Pancreas (tissue), 10 donors: ENCODE measurements around the gene ME2. TPM values are rescaled to one million over a fixed set of nuclear protein-coding genes. Genes with fewer than 3 reads are reported as not detected.
"Not testable (repeated sequence)": the region's sequence is repeated elsewhere in the genome, so short reads cannot be mapped to it uniquely, and the experiment has no call there.

ENCODE experiments used
- ATAC-seq, 4 donors: fragments of 200-7000 bp; cut with Tn5 transposase; one replicate each; pipeline versions ENCODE4 v1.8.0 to v1.9.1; 2020; ENCODE audit warnings: mild to moderate bottlenecking in 4 of 4, moderate library complexity in 4 of 4
- DNase-seq, 6 donors: peaks; one replicate each; pipeline ENCODE4 v3.0.0-alpha.2; 2020
- FAIRE-seq: peaks from 2 replicates; lab custom pipeline; 2012; peaks lifted over from hg19 to GRCh38; lab: Jason Lieb, UNC
- H3K27ac ChIP-seq, 4 donors: fragments of 200-600 bp; sonication (generic); 1 replicate in 3 of 4; 2 replicates in 1 of 4; pipeline versions ENCODE4 v1.5.0 to v1.8.0; 2020
- H3K27me3 ChIP-seq, 4 donors: fragments of 200-600 bp; one replicate each; pipeline ENCODE4 v1.8.0; 2021
- H3K36me3 ChIP-seq, 3 donors: fragments of 200-600 bp; sonication (generic) in 1 of 3; one replicate each; pipeline versions ENCODE4 v1.5.0 to v1.8.0; 2020 to 2021
- H3K4me1 ChIP-seq, 3 donors: fragments of 200-600 bp; one replicate each; pipeline ENCODE4 v1.8.0; 2021
- H3K4me3 ChIP-seq, 4 donors: fragments of 200-600 bp; sonication (generic) in 2 of 4; one replicate each; pipeline versions ENCODE4 v1.5.0 to v1.8.0; 2020 to 2021
- H3K9me3 ChIP-seq, 4 donors: fragments of 200-600 bp; one replicate each; pipeline ENCODE4 v1.8.0; 2021
- WGBS, 2 donors: extraction: QIAGEN DNeasy Blood & Tissue Kit; methylation state at CpG; one replicate each; pipeline ENCODE4 v1.1.7; 2013; 5-methylcytosine and 5-hydroxymethylcytosine counted together
- intact Hi-C, 3 donors: fragments of 100-400 bp; cut with DNase I; formaldehyde crosslinking; loops; one replicate each; pipeline versions ENCODE4 v1.11.1 to v1.14.2; 2022
- polyA plus RNA-seq, 2 donors: library from polyadenylated mRNA; stranded (reverse); fragments of 200-250 nt; gene quantifications; one replicate each; pipeline ENCODE4 v1.2.3, GENCODE V29; 2013
- total RNA-seq, 6 donors: library from RNA; stranded (reverse); fragmentation: NEBNext Ultra II Directional in 4 of 6; extraction: Animal tissue kit (Norgen Biotek cat#: 25700) in 4 of 6; gene quantifications; one replicate each; pipeline versions ENCODE4 v1.2.1 to v1.2.4, GENCODE V29; 2021 to 2023
- TF ChIP-seq, protein P1 (sequence below), 4 donors: fragments of 200-600 bp; sonication (generic) in 3 of 4; IDR thresholded peaks; one replicate each; pipeline versions ENCODE4 v1.5.0 to v1.8.0; 2021; ENCODE audit warnings: antibody characterized with exemption in 4 of 4
- donor health status: healthy with polysubstance abuse.
- donor health status: DM: no; HTN: no; CAD: no; lungs with moderate emphysema.
- donor health status: DM: no; HTN: no; CAD: no.
- donor health status: control.
- donor health status: control.
- donor health status: Bipolar disorder and iron deficiency.
- donor health status: DM: yes; HTN: yes; CAD: no.
- donor health status: DM: no; HTN: no; CAD: no.
- donor health status: DM: no; HTN: no; CAD: no.
- donor health status: DM: yes; HTN: yes; CAD: no.

Gene ME2
- total and polyA plus RNA-seq, 8 donors, result 9.9 to 22.1 (median 17.6) TPM

DNA sequence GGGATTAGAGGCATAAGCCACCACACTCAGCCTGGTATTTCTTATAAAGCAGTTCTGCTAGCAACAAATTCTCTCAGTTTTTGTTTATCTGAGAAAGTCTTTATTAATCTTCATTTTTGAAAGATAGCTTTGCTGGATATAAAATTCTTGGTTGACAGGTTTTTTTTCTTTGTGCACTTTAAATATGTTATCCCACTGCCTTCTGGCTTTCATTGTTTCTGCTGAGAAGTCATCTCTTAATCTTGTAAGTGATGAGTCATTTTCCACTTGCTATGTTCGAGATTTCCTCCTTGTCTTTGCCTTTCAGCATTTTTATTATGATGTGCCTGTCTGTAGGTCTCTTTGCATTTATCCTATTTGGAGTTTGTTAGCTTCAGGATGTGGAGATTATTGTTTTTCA, 83.1 kb downstream of the ME2 start:
- 63 to 77% methylated on average over 1 of the region's 1 CpG for WGBS, 2 donors
- Histone ChIP-seq H3K27me3 (no peaks in the 10 kb centered on the region), H3K4me1 (no peaks in the 10 kb centered on the region), H3K36me3 (no peaks in the 10 kb centered on the region), H3K9me3 (peaks cover 0 to 3% (median 0%) of the 10 kb centered on the region in 4 donors), H3K4me3 (no peak overlapping the region), H3K27ac (no peak overlapping the region)
- TF ChIP-seq, protein P1, sequence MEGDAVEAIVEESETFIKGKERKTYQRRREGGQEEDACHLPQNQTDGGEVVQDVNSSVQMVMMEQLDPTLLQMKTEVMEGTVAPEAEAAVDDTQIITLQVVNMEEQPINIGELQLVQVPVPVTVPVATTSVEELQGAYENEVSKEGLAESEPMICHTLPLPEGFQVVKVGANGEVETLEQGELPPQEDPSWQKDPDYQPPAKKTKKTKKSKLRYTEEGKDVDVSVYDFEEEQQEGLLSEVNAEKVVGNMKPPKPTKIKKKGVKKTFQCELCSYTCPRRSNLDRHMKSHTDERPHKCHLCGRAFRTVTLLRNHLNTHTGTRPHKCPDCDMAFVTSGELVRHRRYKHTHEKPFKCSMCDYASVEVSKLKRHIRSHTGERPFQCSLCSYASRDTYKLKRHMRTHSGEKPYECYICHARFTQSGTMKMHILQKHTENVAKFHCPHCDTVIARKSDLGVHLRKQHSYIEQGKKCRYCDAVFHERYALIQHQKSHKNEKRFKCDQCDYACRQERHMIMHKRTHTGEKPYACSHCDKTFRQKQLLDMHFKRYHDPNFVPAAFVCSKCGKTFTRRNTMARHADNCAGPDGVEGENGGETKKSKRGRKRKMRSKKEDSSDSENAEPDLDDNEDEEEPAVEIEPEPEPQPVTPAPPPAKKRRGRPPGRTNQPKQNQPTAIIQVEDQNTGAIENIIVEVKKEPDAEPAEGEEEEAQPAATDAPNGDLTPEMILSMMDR (IDR thresholded peaks at IDR 0.05), result no peak
- no peak for DNase-seq
- no peak for ATAC-seq
- no peak for FAIRE-seq
- intact Hi-C loops, result no loop called here

DNA sequence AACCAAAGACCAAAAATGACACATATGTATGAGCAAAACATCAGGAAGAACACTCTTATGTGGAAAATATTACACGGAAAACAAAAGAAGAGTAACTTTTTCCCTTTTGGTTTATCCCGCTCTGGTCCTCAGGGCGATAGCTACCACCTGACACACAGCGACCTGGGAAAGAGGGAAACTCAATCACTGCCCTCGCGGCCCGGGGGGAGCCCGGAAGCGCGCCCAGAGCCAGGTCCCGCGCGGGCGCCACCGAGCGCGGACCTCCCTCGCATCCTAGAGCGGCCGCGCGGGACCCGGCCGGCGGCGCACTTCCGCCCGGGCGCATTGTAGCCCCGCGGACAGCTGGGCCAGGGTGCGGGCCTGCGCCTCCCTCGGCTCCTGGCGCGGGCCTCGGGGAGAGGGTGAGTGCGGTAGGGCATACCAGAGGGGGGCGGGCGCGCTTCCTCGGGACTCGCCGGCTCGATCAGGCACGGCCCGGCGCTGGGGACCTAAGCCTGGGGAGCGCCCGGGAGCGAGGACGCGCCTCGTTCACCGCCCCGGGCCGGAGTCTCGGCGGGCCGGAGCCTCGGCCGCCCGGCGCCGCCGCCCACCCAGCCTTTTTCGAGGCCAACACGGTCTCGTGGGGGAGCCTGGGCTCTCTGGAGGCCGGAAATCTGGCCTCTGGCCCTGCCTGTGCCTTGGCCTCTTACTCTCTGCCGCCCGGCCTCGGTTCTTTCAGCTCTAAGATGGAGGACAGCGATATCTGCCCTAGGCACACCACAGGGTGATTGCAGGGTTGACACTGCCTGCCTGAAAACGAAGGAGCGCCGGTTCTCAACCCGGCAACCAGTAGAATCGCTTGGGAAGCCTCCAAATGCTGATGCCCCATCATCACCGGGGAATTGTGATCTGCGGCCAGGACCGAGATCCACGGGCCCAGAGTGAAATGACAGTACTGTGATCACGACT, 89.1 kb downstream of the ME2 start, which contains the start of gene ELAC1:
Gene ELAC1, plus strand, starts transcription at position 327 of the 948 bp plus-strand sequence. CDS start 6,365 bp downstream, outside the sequence.
- no peaks in the 10 kb centered on the region for H3K36me3 ChIP-seq
- WGBS, 2 donors, result 0% methylated on average over 72 to 84 of the region's 84 CpGs

DNA sequence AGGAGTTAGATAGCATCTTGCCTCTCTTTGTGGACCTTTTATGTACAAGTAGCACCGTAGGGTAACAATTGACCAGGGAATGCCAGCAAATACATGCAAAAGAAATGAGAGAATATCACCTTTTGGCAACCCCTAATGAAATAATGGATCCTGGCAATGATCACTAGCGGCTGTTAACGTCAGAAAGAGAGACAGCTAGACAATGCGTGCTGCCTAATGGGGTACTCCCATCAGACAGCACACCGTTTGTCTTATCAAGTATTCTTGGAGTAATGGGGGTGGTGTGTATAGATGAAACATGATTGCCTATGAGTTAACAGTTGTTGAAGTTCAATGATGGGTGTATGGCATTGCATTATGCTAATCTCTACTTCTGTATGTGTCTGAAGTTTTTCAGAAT, 90.5 kb downstream of the ME2 start:
- 25 to 35% methylated on average over 5 of the region's 5 CpGs for WGBS, 2 donors
- peaks cover 0 to 1% (median 0%) of the 10 kb centered on the region in 3 donors for H3K36me3 ChIP-seq
- no peaks in the 10 kb centered on the region for H3K9me3 ChIP-seq
- ATAC-seq (no peak), FAIRE-seq (no peak), DNase-seq (no peak)
- peak overlapping the region in 2 of 4 donors; percentile 35 to 98 for H3K27ac ChIP-seq
- H3K4me3 ChIP-seq, result peak overlapping the region in 2 of 4 donors; percentile 72 to 78
- intact Hi-C loops, result no loop called here
- no peaks in the 10 kb centered on the region for H3K27me3 ChIP-seq
- H3K4me1 ChIP-seq, result peaks cover 10 to 18% (median 16%) of the 10 kb centered on the region in 3 donors
- TF ChIP-seq, protein P1 (IDR thresholded peaks at IDR 0.05), result no peak

More for the DNA sequence above, 89.1 kb downstream of the ME2 start, which contains the start of gene ELAC1:
- Histone ChIP-seq H3K9me3 (no peaks in the 10 kb centered on the region), H3K27me3 (no peaks in the 10 kb centered on the region), H3K27ac (peak within 1 kb of the TSS; percentile 97 to 98 (median 98)), H3K4me3 (peak within 1 kb of the TSS; percentile 72 to 97 (median 75)), H3K4me1 (peaks cover 10 to 18% (median 13%) of the 10 kb centered on the region in 3 donors)
- FAIRE-seq, result no peak
- DNase-seq, result peak; percentile 73 to 92 (median 80)
- intact Hi-C loops, result no loop called here
- ATAC-seq, result peak; percentile 95 to 98 (median 98)
- TF ChIP-seq, protein P1 (IDR thresholded peaks at IDR 0.05), result no peak

DNA sequence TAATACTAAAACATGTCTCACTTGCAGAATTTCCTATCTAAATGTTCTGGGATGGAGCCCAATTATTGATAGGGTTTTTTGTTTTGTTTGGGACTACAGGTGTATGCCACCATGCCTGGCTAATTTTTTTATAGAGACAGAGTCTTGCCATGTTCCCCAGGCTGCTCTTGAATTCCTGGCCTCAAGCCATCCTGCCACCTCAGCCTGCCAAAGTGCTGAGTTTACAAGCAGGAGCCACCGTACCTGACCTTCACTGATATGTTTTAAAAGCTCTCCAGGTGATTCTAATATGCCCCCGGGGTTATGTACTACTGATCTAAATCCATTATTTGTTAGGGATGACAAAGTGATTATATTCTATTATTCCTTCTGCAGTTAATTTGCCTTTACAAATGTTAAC, 91.1 kb downstream of the ME2 start:
- intact Hi-C loops, result no loop called here
- DNase-seq (peak; percentile 61 to 73 (median 66)), ATAC-seq (peak; percentile 17 to 46 (median 42)), FAIRE-seq (no peak)
- peak overlapping the region in 2 of 4 donors; percentile 35 to 98 for H3K27ac ChIP-seq
- H3K36me3 ChIP-seq, result peaks cover 0 to 7% (median 0%) of the 10 kb centered on the region in 3 donors
- no peaks in the 10 kb centered on the region for H3K9me3 ChIP-seq
- no peaks in the 10 kb centered on the region for H3K27me3 ChIP-seq
- TF ChIP-seq, protein P1 (IDR thresholded peaks at IDR 0.05), result no peak
- 8% methylated on average over 2 of the region's 2 CpGs for WGBS, 2 donors
- H3K4me3 ChIP-seq, result no peak overlapping the region
- peaks cover 10 to 18% (median 16%) of the 10 kb centered on the region in 3 donors for H3K4me1 ChIP-seq

DNA sequence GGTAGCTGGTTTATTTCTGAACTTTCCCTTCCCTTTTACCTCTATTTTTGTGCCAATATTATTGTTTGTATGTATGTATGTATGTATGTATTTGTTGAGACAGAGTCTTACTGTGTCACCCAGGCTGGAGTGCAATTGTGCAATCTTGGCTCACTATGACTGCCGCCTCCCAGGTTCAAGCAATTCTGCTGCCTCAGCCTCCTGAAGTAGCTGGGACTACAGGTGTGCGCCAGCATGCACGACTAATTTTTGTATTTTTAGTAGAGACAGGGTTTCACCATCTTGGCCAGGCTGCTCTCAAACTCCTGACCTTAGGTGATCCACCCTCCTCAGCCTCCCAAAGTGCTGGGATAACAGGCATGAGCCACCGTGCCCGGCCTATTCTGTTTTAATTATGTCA, 93.5 kb downstream of the ME2 start:
- H3K27me3 ChIP-seq, H3K27ac ChIP-seq, H3K4me3 ChIP-seq, ATAC-seq, FAIRE-seq, H3K9me3 ChIP-seq, intact Hi-C loops, DNase-seq: not testable (repeated sequence)
- WGBS, 2 donors, result 82 to 91% methylated on average over 5 of the region's 5 CpGs
- H3K36me3 ChIP-seq, result peaks cover 0 to 31% (median 5%) of the 10 kb centered on the region in 3 donors
- peaks cover 10 to 18% (median 16%) of the 10 kb centered on the region in 3 donors for H3K4me1 ChIP-seq
